IPS-15b (cell line): ENCODE data around the gene CACNA1G.

Experiments used
- H3K27me3 ChIP-seq: one replicate; pipeline ENCODE4 v1.6.1; 2013; ENCODE audit warnings: low read length; ENCODE audit not compliant: control insufficient read depth, insufficient read depth
- H3K36me3 ChIP-seq: one replicate; pipeline ENCODE4 v1.6.1; 2013; ENCODE audit warnings: low read length; ENCODE audit not compliant: control insufficient read depth, insufficient read depth
- H3K4me1 ChIP-seq: one replicate; pipeline ENCODE4 v1.6.1; 2013; ENCODE audit warnings: mild to moderate bottlenecking, low read length; ENCODE audit not compliant: control insufficient read depth, insufficient read depth
- H3K4me3 ChIP-seq: one replicate; pipeline ENCODE4 v1.5.1; 2013; ENCODE audit warnings: low read depth, low read length
- H3K9ac ChIP-seq: one replicate; pipeline ENCODE4 v1.6.1; 2013; ENCODE audit warnings: low read depth, mild to moderate bottlenecking, low read length
- H3K9me3 ChIP-seq: one replicate; pipeline ENCODE4 v1.6.1; 2013; ENCODE audit warnings: mild to moderate bottlenecking, low read length; ENCODE audit not compliant: control insufficient read depth, insufficient read depth

Gene CACNA1G

GRCh38 chr17:50634915-50635731 is 74.6 kb downstream of the CACNA1G start:
- Histone ChIP-seq H3K27me3 (peaks cover 58% of the 10 kb centered on the region), H3K9ac (no peak overlapping the region), H3K9me3 (no peaks in the 10 kb centered on the region), H3K4me3 (peak overlapping the region; percentile 52), H3K36me3 (no peaks in the 10 kb centered on the region), H3K4me1 (no peaks in the 10 kb centered on the region)

- Histone ChIP-seq H3K9me3 (no peaks in the 10 kb centered on the region), H3K9ac (no peak overlapping the region), H3K4me3 (peak overlapping the region; percentile 52), H3K27me3 (peaks cover 58% of the 10 kb centered on the region), H3K36me3 (no peaks in the 10 kb centered on the region), H3K4me1 (no peaks in the 10 kb centered on the region)
These were observed 75.1 kb downstream of the CACNA1G start for GRCh38 chr17:50635732-50635981.

- no peak overlapping the region for H3K9ac ChIP-seq
- peaks cover 2% of the 10 kb centered on the region for H3K4me1 ChIP-seq
- peaks cover 58% of the 10 kb centered on the region for H3K27me3 ChIP-seq
These were observed 75.7 kb downstream of the CACNA1G start for GRCh38 chr17:50635982-50636803.

GRCh38 chr17:50636804-50637195 is 76.3 kb downstream of the CACNA1G start:
- Histone ChIP-seq H3K4me3 (no peak overlapping the region), H3K9me3 (no peaks in the 10 kb centered on the region), H3K9ac (no peak overlapping the region), H3K4me1 (peaks cover 3% of the 10 kb centered on the region), H3K27me3 (peaks cover 56% of the 10 kb centered on the region), H3K36me3 (no peaks in the 10 kb centered on the region)

More at GRCh38 chr17:50635982-50636803, 75.7 kb downstream of the CACNA1G start:
- Histone ChIP-seq H3K4me3 (no peak overlapping the region), H3K36me3 (no peaks in the 10 kb centered on the region), H3K9me3 (no peaks in the 10 kb centered on the region)

GRCh38 chr17:50637829-50638605 is 77.5 kb downstream of the CACNA1G start:
- peaks cover 3% of the 10 kb centered on the region for H3K4me1 ChIP-seq
- no peaks in the 10 kb centered on the region for H3K36me3 ChIP-seq
- H3K9me3 ChIP-seq = no peaks in the 10 kb centered on the region
- no peak overlapping the region for H3K9ac ChIP-seq
- peaks cover 44% of the 10 kb centered on the region for H3K27me3 ChIP-seq
- no peak overlapping the region for H3K4me3 ChIP-seq

GRCh38 chr17:50638606-50638965 is 78.1 kb downstream of the CACNA1G start:
- Histone ChIP-seq H3K27me3 (peaks cover 38% of the 10 kb centered on the region), H3K9ac (no peak overlapping the region), H3K9me3 (no peaks in the 10 kb centered on the region), H3K4me1 (peaks cover 3% of the 10 kb centered on the region), H3K4me3 (no peak overlapping the region), H3K36me3 (no peaks in the 10 kb centered on the region)

GRCh38 chr17:50638966-50639713 is 78.6 kb downstream of the CACNA1G start:
- H3K36me3 ChIP-seq = no peaks in the 10 kb centered on the region
- H3K4me1 ChIP-seq = peaks cover 3% of the 10 kb centered on the region
- no peaks in the 10 kb centered on the region for H3K9me3 ChIP-seq
- no peak overlapping the region for H3K9ac ChIP-seq
- peaks cover 33% of the 10 kb centered on the region for H3K27me3 ChIP-seq
- no peak overlapping the region for H3K4me3 ChIP-seq

- no peak overlapping the region for H3K9ac ChIP-seq
- peaks cover 17% of the 10 kb centered on the region for H3K27me3 ChIP-seq
- no peak overlapping the region for H3K4me3 ChIP-seq
- H3K9me3 ChIP-seq = no peaks in the 10 kb centered on the region
- H3K36me3 ChIP-seq = no peaks in the 10 kb centered on the region
- peaks cover 3% of the 10 kb centered on the region for H3K4me1 ChIP-seq
These were observed 80.3 kb downstream of the CACNA1G start for GRCh38 chr17:50640686-50641351.

- Histone ChIP-seq H3K27me3 (peaks cover 12% of the 10 kb centered on the region), H3K36me3 (no peaks in the 10 kb centered on the region), H3K9ac (no peak overlapping the region), H3K4me3 (no peak overlapping the region), H3K9me3 (no peaks in the 10 kb centered on the region), H3K4me1 (peaks cover 3% of the 10 kb centered on the region)
These were observed 80.8 kb downstream of the CACNA1G start for GRCh38 chr17:50641357-50641756.

GRCh38 chr17:50642071-50642721 is 81.7 kb downstream of the CACNA1G start:
- Histone ChIP-seq H3K4me1 (peaks cover 3% of the 10 kb centered on the region), H3K27me3 (peaks cover 4% of the 10 kb centered on the region), H3K9me3 (no peaks in the 10 kb centered on the region), H3K36me3 (no peaks in the 10 kb centered on the region), H3K4me3 (no peak overlapping the region), H3K9ac (no peak overlapping the region)
